ENCODE data around the gene F13B. TPM values are rescaled to one million over a fixed set of nuclear protein-coding genes. Genes with fewer than 3 reads are reported as not detected.
"Not testable (repeated sequence)": the region's sequence is repeated elsewhere in the genome, so short reads cannot be mapped to it uniquely, and the experiment has no call there.

The F13B gene
- polyA plus RNA-seq, 1 donor: not detected

- no peak for DNase-seq (ENCODE audit: low read depth)
Observed at GRCh38 chr1:197049100-197049499, 18.0 kb downstream of the F13B start.

- no peak for DNase-seq (ENCODE audit: low read depth)
Observed at GRCh38 chr1:197042676-197043341, 24.3 kb downstream of the F13B start.

- no peak for DNase-seq (ENCODE audit: low read depth)
Observed at GRCh38 chr1:197041486-197042353, 25.3 kb downstream of the F13B start.

- no peak for DNase-seq (ENCODE audit: low read depth)
Observed at GRCh38 chr1:197036861-197037260, 30.2 kb downstream of the F13B start.

GRCh38 chr1:197034631-197035339 lies 32.3 kb downstream of the F13B start:
- DNase-seq (ENCODE audit: low read depth): not testable (repeated sequence)

GRCh38 chr1:197029749-197030148 lies 37.3 kb downstream of the F13B start:
- DNase-seq (ENCODE audit: low read depth): no peak

GRCh38 chr1:197027359-197027758 lies 39.7 kb downstream of the F13B start:
- DNase-seq (ENCODE audit: low read depth): no peak

GRCh38 chr1:197024460-197024859 lies 42.6 kb downstream of the F13B start:
- DNase-seq (ENCODE audit: low read depth): no peak

GRCh38 chr1:197021716-197022115 lies 45.3 kb downstream of the F13B start:
- no peak for DNase-seq (ENCODE audit: low read depth)

GRCh38 chr1:197017558-197018146 lies 49.4 kb downstream of the F13B start:
- peak; percentile 4 for DNase-seq (ENCODE audit: low read depth)

- DNase-seq (ENCODE audit: low read depth): no peak
Observed at GRCh38 chr1:197016751-197017150, 50.3 kb downstream of the F13B start.

GRCh38 chr1:197013234-197013633 lies 53.8 kb downstream of the F13B start:
- no peak for DNase-seq (ENCODE audit: low read depth)

GRCh38 chr1:197011614-197012013 lies 55.4 kb downstream of the F13B start:
- DNase-seq (ENCODE audit: low read depth): no peak

GRCh38 chr1:197008861-197009260 lies 58.2 kb downstream of the F13B start:
- no peak for DNase-seq (ENCODE audit: low read depth)

- no peak for DNase-seq (ENCODE audit: low read depth)
Observed at GRCh38 chr1:197003132-197003531, 63.9 kb downstream of the F13B start.

- DNase-seq (ENCODE audit: low read depth): no peak
Observed at GRCh38 chr1:197001828-197002227, 65.2 kb downstream of the F13B start.

- no peak for DNase-seq (ENCODE audit: low read depth)
Observed at GRCh38 chr1:196997423-196997822, 69.6 kb downstream of the F13B start.

- DNase-seq (ENCODE audit: low read depth): no peak
Observed at GRCh38 chr1:196993916-196994315, 73.1 kb downstream of the F13B start.

GRCh38 chr1:196991919-196992651 lies 75.0 kb downstream of the F13B start:
- DNase-seq (ENCODE audit: low read depth): not testable (repeated sequence)
